Measurements from ENCODE around the gene ARHGEF16.

Gene ARHGEF16

GRCh38 chr1:3520419-3521378 lies 66.2 kb downstream of the ARHGEF16 start:
- DNase-seq, result no peak

- no peak for DNase-seq
These were observed 67.0 kb downstream of the ARHGEF16 start for GRCh38 chr1:3521426-3521825.

GRCh38 chr1:3522112-3522511 lies 67.6 kb downstream of the ARHGEF16 start:
- no peak for DNase-seq

GRCh38 chr1:3522564-3523265 lies 68.2 kb downstream of the ARHGEF16 start:
- no peak for DNase-seq

GRCh38 chr1:3523980-3524379 lies 69.5 kb downstream of the ARHGEF16 start:
- DNase-seq, result no peak

GRCh38 chr1:3524556-3525203 lies 70.2 kb downstream of the ARHGEF16 start:
- no peak for DNase-seq

DNA sequence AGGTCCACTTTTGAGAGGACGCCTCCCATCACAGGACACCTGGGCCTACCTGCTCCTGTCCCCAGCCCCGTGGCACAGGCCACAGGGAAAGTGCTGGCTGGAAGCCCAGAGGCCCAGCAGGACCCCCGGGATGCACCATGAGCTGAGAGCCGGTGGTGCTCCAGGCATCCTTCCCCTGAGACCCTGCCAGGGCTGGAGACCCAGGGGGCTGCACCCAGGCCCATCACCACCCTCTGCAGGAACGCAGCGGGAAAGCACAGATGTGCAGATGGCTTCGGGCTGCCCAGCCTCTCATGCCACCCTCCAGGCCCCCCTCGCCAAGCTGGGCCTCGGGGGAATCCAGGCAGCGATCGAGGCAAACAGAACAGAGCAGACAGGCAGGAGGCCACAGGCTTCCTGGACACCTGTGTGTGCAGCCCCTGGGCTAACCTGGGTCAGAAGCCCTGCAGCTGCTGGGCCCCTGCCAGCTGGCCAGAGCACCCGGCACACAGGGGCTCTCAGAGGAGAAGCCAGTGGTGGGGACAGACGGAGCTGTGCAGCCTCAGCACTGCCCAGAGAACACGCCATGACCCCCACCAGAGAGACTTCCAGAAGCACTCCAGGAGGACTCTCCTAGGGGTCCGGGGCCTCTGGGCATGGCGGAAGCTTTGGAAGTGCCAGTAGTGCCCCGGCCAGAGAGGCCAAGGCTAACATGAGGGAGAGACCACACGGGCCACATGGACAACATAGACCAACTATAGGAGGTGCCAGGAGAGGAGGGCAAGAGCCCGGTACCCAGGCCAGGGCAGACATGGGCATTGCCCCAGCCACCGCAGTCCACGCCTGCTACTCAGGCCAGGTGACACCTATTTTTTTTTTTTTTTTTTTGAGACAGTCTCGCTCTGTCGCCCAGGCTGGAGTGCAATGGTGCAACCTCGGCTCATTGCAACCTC lies 71.4 kb downstream of the ARHGEF16 start:
- DNase-seq, result no peak

GRCh38 chr1:3527774-3528173 lies 73.3 kb downstream of the ARHGEF16 start:
- DNase-seq, result no peak

- no peak for DNase-seq
These were observed 74.7 kb downstream of the ARHGEF16 start for GRCh38 chr1:3529099-3529729.

DNA sequence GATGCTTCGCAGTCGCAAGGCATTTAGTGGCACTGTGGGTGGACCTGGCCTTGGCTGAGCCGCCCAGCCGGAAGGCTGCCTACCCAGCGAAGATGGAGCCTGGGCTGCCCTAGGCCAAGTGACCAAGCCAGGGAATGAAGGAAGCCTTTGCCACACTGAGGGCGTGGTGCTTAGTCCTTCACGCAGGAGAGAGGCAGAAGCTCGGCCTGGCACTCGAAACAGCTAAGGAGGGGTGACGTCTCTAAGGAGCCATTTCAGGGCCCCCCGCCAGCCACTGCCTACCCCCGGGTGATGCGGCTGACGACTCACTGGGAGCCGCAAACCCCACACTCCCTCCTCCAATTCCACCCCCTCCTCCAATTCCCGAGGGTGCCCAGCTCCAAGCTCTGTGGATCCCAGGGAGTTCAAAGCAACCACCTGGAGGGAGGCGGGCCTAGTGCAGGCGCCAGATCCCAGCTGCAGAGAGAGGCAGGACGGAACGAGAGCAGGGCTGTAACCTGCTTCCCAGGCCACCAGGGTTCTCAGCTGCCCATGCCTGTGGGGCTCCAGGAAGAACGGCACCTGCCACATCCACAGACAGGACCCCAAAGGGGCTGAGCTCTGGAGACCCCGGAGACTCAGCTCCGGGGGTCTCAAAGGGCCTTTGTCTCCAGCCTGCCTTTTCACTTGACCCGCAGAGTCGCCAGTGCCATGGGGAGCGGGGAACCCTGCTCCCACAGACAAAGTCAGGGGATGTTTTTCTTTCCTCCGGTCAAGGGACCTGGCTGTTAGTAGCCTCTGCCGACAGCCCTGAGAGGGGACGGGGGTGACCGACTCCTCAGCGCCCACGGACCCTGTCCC lies 75.8 kb downstream of the ARHGEF16 start:
- DNase-seq, result no peak

Data from T-helper 1 cell (primary cell).